Ramos (cell line): ENCODE data around the gene RPS6KA5.
"Not testable (repeated sequence)": the region's sequence is repeated elsewhere in the genome, so short reads cannot be mapped to it uniquely, and the experiment has no call there.

Experiments used
- in situ Hi-C: fragments of 300-500 bp; cut with MboI; formaldehyde crosslinking; loops from one replicate; pipeline ENCODE4 v1.14.3; 2022; ENCODE audit warnings: low sequenced_read_pairs; ENCODE audit not compliant: unreplicated experiment

The RPS6KA5 gene

DNA sequence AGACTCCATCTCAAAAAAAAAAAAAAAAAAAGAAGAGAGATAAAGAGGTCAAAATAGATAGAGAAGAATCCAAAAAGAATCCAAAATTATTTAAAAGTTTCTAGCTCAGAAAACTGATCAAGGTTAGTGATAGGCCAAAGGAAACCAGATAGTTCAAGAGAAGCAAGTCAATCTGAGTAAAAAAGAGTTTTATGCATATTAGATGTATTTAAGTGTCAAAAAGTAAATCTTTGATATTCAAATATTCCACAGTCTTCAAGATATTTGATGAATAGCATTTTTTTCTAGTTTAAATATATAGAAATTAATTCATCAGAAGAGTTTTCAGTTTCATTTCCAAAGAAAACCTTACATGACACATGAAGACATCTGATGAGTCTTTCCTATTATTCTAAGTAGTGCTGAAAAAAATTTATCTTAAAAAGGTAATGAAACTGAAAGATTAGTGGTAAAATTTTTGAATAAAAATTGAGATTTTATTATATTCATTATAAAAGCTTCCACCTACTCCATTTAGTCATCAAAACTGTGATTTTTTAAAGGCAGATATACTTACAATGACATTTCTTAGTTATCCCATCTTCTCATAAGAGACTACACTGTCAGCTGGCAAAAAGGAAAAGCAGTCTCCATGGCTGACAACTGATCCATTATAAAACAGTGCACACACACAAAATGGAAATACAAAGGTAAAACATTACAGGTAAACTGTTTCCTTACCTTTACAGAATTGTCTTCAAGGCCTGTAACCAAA lies 68.6 kb downstream of the RPS6KA5 start:
- in situ Hi-C loops, result no loop called here

GRCh38 chr14:90990141-90990540 lies 70.3 kb downstream of the RPS6KA5 start:
- in situ Hi-C loops, result no loop called here

DNA sequence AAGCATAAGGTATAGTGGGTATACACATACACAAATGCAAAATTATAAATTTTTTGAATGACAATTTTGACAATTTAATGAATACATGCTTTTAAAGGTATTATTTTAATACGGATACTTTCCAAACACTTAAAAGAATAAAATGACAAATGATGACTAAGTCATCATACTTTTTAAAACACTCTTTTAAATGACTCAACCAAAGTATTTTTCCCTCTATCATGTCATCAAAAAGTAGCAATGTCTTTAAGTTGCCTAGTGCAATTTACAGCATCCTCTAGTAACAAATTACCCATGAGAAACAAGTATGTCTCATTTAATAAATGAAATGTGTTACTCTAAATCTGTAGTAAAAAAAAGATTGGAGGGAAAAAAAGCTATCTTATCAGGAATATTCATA lies 73.3 kb downstream of the RPS6KA5 start:
- in situ Hi-C loops, result no loop called here

GRCh38 chr14:90986510-90986909 lies 73.9 kb downstream of the RPS6KA5 start:
- in situ Hi-C loops, result no loop called here

GRCh38 chr14:90985601-90986242 lies 74.7 kb downstream of the RPS6KA5 start:
- in situ Hi-C loops, result no loop called here

GRCh38 chr14:90983560-90983959 lies 76.9 kb downstream of the RPS6KA5 start:
- in situ Hi-C loops, result no loop called here

DNA sequence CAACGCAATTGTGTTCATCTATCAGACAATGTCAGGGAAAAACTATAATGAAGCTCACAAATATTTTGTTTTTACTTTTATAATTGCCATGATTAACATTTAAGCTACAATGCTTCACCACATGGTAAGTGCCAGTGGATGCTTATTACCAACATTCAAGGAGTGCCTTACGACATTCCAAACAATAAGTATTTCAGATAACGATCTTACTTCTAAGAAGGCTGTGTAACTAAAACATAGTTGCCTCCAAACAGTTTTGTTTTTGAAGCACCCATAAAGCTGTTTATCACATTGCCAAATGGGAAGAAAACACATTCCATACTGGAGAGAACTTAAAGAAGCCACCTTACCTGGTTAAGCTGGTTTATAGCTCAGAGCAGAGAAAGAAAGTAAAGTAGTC lies 78.8 kb downstream of the RPS6KA5 start:
- in situ Hi-C loops, result no loop called here

DNA sequence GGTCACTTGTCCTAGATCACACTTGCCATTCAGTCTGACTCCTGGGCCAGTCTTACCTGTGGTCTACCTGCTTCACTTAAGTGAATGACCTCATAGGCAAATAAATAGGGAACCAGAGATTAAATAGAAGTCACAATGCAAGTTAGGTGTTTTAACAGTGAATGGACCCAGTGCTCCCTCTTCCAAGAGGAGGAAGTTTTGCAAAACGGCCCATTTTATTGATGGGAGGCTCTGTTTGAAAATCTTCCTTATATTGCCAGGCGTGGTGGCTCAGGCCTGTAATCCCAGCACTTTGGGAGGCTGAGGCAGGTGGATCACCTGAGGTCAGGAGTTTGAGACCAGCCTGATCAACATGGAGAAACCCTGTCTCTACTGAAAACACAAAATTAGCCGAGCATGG lies 79.8 kb downstream of the RPS6KA5 start:
- in situ Hi-C loops, result not testable (repeated sequence)

DNA sequence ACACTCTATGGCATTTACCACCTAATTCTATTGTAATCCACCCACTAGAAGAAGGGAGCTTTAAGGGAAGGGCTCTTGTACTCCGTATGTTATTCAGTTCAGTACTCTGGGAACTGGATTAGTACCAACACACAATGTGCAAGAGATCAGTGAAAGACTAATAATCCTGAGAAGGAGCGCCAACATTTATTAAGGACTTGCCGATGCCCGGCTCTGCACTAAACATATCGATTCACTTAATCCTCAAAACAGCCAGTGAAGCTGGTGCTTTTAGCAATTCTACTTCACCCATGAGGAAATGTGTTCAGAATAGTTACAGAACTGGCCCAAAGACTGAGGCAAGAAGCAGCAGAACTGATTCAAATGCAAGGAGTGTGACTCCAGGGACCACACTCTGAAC lies 80.9 kb downstream of the RPS6KA5 start:
- in situ Hi-C loops, result no loop called here

- in situ Hi-C loops, result no loop called here
Observed at GRCh38 chr14:90976101-90976500, 84.3 kb downstream of the RPS6KA5 start.

DNA sequence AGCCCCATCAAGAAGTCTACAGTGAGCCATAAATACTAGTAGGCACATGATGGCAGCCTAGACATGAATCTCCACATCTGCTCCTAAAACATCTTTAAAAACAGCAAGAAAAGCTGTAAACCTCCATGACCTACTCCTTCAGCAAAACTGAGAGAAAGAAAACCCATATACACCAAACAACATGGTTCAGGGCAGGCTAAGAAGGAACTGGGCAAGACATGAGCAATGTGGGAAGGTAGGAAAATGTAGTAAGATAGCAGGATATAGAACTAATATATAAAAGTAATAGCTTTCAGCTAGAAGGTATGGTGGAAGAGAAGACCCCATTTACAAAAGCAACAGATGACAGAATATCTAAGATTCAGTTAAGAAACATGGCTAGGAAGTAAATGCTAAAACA lies 88.8 kb downstream of the RPS6KA5 start:
- in situ Hi-C loops, result no loop called here

- in situ Hi-C loops, result no loop called here
Observed at GRCh38 chr14:90970167-90970600, 90.3 kb downstream of the RPS6KA5 start.

GRCh38 chr14:90969531-90970166 lies 90.8 kb downstream of the RPS6KA5 start:
- in situ Hi-C loops, result no loop called here

GRCh38 chr14:90968025-90968424 lies 92.4 kb downstream of the RPS6KA5 start:
- in situ Hi-C loops, result no loop called here

DNA sequence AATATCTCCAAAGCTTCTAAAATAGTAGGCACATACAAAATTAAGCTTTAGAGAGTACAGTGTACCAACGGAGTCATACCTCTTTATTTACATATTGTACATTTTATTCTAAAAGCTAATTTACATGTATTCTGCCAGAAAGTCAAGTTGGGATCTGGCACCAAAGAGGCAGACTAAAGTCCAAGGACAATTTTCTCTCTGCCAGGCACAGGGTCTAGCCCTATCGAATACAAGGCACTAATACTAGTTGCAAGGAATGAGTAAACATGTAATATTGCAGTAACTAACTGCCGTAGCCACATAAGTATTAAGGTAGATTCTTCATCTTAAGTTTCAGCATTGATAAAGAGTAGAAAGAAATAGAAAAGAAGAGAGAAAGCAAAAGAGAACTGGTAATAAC lies 93.9 kb downstream of the RPS6KA5 start:
- in situ Hi-C loops, result no loop called here

GRCh38 chr14:90965765-90966164 lies 94.7 kb downstream of the RPS6KA5 start:
- in situ Hi-C loops, result no loop called here

DNA sequence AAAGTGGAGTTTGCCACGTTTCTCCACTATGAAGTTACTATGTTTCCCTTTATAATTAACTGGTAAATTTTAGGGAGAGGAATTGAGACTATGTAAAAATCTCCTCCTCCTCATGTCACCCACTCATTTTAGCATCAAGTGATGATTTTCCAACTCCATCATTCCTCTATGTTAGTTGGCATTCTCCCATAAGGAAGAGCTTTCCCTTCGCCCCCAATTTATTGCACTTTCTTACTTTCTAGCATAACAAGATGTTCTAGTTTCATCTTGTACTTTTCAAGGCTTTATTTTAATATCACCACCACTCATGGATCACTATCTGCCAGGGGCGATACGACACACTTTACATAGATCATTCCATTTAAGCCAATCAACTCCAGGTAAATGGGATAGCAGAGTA lies 97.1 kb downstream of the RPS6KA5 start:
- in situ Hi-C loops, result no loop called here

- in situ Hi-C loops, result no loop called here
Observed at GRCh38 chr14:90962505-90963109, 97.8 kb downstream of the RPS6KA5 start.

DNA sequence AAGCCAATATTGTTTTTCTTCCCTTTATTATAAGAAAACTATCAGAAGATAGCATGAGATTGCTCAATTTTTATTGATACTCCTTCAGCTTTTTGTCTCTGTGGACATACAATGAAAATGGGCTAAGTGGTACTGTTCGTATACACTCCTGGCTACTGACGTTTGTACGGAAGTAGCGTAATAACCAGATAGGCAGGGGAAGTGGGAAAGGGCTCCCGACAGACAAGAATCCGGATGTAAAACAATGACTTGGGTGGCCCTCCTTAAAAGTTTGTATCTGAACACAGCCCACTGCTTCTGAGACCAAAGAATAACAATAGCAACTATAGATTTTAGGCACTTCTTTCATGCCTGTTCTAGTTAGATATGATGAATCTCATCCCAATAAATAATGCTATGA lies 99.6 kb downstream of the RPS6KA5 start:
- in situ Hi-C loops, result no loop called here

GRCh38 chr14:90959344-90959743 lies 101.1 kb downstream of the RPS6KA5 start:
- in situ Hi-C loops, result no loop called here

DNA sequence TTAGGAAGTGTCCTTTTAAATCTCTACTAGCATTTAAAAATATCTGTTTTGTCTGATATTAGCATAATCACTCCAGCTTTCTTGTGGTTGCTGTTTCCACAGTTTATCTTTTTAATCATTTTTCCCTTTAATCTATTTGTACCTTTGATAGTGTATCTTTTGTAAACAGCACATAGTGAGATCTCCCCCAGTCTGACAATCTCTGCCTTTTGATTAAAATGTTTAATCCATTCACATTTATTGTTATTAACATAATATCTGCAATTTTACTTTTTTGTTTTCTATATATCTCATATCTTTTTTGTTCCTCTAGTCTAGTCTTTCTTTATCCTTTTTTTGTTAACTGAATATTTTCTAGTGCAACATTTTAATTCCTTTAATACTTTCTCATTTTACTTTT lies 104.2 kb downstream of the RPS6KA5 start:
- in situ Hi-C loops, result no loop called here
